OCI-LY3 (cell line): ENCODE data around the gene DAG1.

Source experiments
- H2AFZ ChIP-seq: fragments of 200-600, 300-600 bp; shearing (Covaris generic); 2 replicates; pipeline ENCODE4 v1.6.0; 2014; ENCODE audit warnings: antibody characterized with exemption, low read depth, low read length
- H3K27ac ChIP-seq: fragments of 200-600, 300-600 bp; sonication (generic); 2 replicates; pipeline ENCODE4 v1.5.1; 2014; ENCODE audit warnings: mild to moderate bottlenecking, low read length, moderate library complexity, mixed read lengths
- H3K27me3 ChIP-seq: fragments of 200-600, 300-600 bp; sonication (generic); 2 replicates; pipeline ENCODE4 v1.6.1; 2014; ENCODE audit warnings: low read depth, low read length, mixed read lengths
- H3K36me3 ChIP-seq: fragments of 200-600, 300-600 bp; sonication (generic); replicated peaks from 2 replicates; pipeline ENCODE3; 2014; ENCODE audit warnings: low read depth, low read length, mixed read lengths
- H3K4me1 ChIP-seq: fragments of 300-600, 200-600 bp; sonication (generic); 2 replicates; pipeline ENCODE4 v1.6.1; 2014; ENCODE audit warnings: low read length, mixed read lengths
- H3K4me2 ChIP-seq: fragments of 200-600, 300-600 bp; sonication (generic); 2 replicates; pipeline ENCODE4 v1.6.1; 2014; ENCODE audit warnings: low read length, mixed read lengths
- H3K4me3 ChIP-seq: fragments of 300-600, 200-600 bp; sonication (generic); 2 replicates; pipeline ENCODE4 v1.5.1; 2014; ENCODE audit warnings: antibody characterized with exemption, mild to moderate bottlenecking, low read length, moderate library complexity
- H3K79me2 ChIP-seq: fragments of 300-600, 200-600 bp; shearing (Covaris generic); 2 replicates; pipeline ENCODE4 v1.6.1; 2014; ENCODE audit warnings: mild to moderate bottlenecking, low read length, mixed read lengths
- H3K9ac ChIP-seq: fragments of 300-600, 200-600 bp; shearing (Covaris generic); 2 replicates; pipeline ENCODE4 v1.6.0; 2014; ENCODE audit warnings: mild to moderate bottlenecking, low read length, moderate library complexity
- H3K9me3 ChIP-seq: fragments of 200-600, 300-600 bp; shearing (Covaris generic); 2 replicates; pipeline ENCODE4 v1.6.1; 2014; ENCODE audit warnings: low read length, mixed read lengths; ENCODE audit not compliant: insufficient read depth
- H4K20me1 ChIP-seq: fragments of 200-600, 300-600 bp; sonication (generic); 2 replicates; pipeline ENCODE4 v1.6.1; 2016; ENCODE audit warnings: low read length, mixed read lengths; ENCODE audit not compliant: insufficient read depth
- EZH2phosphoT487 ChIP-seq: fragments of 200-600 bp; shearing (Covaris generic); IDR thresholded peaks from 2 replicates; pipeline ENCODE4 v1.6.1; 2018; ENCODE audit warnings: antibody characterized with exemption, mixed run types, low read depth
- TF ChIP-seq, protein P1 (sequence below): fragments of 200-600, 300-600 bp; sonication (generic); IDR thresholded peaks from 2 replicates; pipeline ENCODE4 v1.5.1; 2014; ENCODE audit warnings: antibody characterized with exemption, low read length, low read depth

The DAG1 gene

DNA sequence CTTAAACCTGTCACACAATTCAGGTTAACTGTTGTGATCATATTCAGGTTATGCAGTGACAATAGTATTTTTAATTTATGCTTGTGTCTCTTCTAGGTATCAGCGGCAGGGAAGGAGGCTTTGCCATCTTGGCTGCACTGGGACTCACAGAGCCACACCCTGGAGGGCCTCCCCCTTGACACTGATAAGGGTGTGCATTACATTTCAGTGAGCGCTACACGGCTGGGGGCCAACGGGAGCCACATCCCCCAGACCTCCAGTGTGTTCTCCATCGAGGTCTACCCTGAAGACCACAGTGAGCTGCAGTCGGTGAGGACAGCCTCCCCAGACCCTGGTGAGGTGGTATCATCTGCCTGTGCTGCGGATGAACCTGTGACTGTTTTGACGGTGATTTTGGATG, 60.6 kb downstream of the DAG1 start:
- H2AFZ ChIP-seq, result no peak overlapping the region
- no peak overlapping the region for H3K4me2 ChIP-seq
- no peaks in the 10 kb centered on the region for H4K20me1 ChIP-seq
- no peak overlapping the region for H3K27ac ChIP-seq
- H3K9me3 ChIP-seq, result no peaks in the 10 kb centered on the region
- no peak overlapping the region for H3K4me3 ChIP-seq
- peaks cover 23% of the 10 kb centered on the region for H3K36me3 ChIP-seq
- H3K9ac ChIP-seq, result no peak overlapping the region
- no peaks in the 10 kb centered on the region for H3K79me2 ChIP-seq
- H3K4me1 ChIP-seq, result no peaks in the 10 kb centered on the region
- no peak for TF ChIP-seq EZH2phosphoT487
- TF ChIP-seq, protein P1, sequence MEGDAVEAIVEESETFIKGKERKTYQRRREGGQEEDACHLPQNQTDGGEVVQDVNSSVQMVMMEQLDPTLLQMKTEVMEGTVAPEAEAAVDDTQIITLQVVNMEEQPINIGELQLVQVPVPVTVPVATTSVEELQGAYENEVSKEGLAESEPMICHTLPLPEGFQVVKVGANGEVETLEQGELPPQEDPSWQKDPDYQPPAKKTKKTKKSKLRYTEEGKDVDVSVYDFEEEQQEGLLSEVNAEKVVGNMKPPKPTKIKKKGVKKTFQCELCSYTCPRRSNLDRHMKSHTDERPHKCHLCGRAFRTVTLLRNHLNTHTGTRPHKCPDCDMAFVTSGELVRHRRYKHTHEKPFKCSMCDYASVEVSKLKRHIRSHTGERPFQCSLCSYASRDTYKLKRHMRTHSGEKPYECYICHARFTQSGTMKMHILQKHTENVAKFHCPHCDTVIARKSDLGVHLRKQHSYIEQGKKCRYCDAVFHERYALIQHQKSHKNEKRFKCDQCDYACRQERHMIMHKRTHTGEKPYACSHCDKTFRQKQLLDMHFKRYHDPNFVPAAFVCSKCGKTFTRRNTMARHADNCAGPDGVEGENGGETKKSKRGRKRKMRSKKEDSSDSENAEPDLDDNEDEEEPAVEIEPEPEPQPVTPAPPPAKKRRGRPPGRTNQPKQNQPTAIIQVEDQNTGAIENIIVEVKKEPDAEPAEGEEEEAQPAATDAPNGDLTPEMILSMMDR, result no peak
- H3K27me3 ChIP-seq, result no peaks in the 10 kb centered on the region

DNA sequence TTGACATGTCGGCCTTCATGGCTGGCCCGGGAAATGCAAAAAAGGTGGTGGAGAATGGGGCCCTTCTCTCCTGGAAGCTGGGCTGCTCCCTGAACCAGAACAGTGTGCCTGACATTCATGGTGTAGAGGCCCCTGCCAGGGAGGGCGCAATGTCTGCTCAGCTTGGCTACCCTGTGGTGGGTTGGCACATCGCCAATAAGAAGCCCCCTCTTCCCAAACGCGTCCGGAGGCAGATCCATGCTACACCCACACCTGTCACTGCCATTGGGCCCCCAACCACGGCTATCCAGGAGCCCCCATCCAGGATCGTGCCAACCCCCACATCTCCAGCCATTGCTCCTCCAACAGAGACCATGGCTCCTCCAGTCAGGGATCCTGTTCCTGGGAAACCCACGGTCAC, 61.2 kb downstream of the DAG1 start:
- no peaks in the 10 kb centered on the region for H3K9me3 ChIP-seq

DNA sequence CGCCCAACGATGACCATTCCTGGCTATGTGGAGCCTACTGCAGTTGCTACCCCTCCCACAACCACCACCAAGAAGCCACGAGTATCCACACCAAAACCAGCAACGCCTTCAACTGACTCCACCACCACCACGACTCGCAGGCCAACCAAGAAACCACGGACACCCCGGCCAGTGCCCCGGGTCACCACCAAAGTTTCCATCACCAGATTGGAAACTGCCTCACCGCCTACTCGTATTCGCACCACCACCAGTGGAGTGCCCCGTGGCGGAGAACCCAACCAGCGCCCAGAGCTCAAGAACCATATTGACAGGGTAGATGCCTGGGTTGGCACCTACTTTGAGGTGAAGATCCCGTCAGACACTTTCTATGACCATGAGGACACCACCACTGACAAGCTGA, 61.6 kb downstream of the DAG1 start:
- no peaks in the 10 kb centered on the region for H3K79me2 ChIP-seq
- H4K20me1 ChIP-seq, result no peaks in the 10 kb centered on the region
- no peak overlapping the region for H3K27ac ChIP-seq
- H3K4me2 ChIP-seq, result no peak overlapping the region
- peaks cover 23% of the 10 kb centered on the region for H3K36me3 ChIP-seq
- H2AFZ ChIP-seq, result no peak overlapping the region
- no peak for TF ChIP-seq EZH2phosphoT487
- TF ChIP-seq, protein P1, result no peak
- no peaks in the 10 kb centered on the region for H3K27me3 ChIP-seq
- H3K9ac ChIP-seq, result no peak overlapping the region
- no peaks in the 10 kb centered on the region for H3K9me3 ChIP-seq
- no peak overlapping the region for H3K4me3 ChIP-seq
- no peaks in the 10 kb centered on the region for H3K4me1 ChIP-seq

More for the DNA sequence above, 61.2 kb downstream of the DAG1 start:
- H3K27me3 ChIP-seq, result no peaks in the 10 kb centered on the region
- H2AFZ ChIP-seq, result no peak overlapping the region
- no peak overlapping the region for H3K4me3 ChIP-seq
- H3K36me3 ChIP-seq, result peaks cover 23% of the 10 kb centered on the region
- no peak overlapping the region for H3K4me2 ChIP-seq
- H4K20me1 ChIP-seq, result no peaks in the 10 kb centered on the region
- no peak overlapping the region for H3K27ac ChIP-seq
- no peaks in the 10 kb centered on the region for H3K4me1 ChIP-seq
- TF ChIP-seq, protein P1, result no peak
- TF ChIP-seq EZH2phosphoT487, result no peak
- H3K79me2 ChIP-seq, result no peaks in the 10 kb centered on the region
- H3K9ac ChIP-seq, result no peak overlapping the region

DNA sequence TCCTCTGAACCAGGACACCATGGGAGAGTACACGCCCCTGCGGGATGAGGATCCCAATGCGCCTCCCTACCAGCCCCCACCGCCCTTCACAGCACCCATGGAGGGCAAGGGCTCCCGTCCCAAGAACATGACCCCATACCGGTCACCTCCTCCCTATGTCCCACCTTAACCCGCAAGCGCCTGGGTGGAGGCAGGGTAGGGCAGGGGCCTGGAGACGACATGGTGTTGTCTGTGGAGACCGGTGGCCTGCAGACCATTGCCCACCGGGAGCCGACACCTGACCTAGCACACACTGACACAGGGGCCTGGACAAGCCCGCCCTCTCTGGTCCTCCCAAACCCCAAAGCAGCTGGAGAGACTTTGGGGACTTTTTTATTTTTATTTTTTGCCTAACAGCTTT, 63.0 kb downstream of the DAG1 start:
- no peaks in the 10 kb centered on the region for H3K27me3 ChIP-seq

More for the DNA sequence above, 63.0 kb downstream of the DAG1 start:
- Histone ChIP-seq H2AFZ (no peak overlapping the region), H3K4me2 (no peak overlapping the region), H3K9me3 (no peaks in the 10 kb centered on the region), H3K9ac (no peak overlapping the region), H3K4me1 (no peaks in the 10 kb centered on the region), H3K27ac (no peak overlapping the region), H3K4me3 (no peak overlapping the region), H3K79me2 (no peaks in the 10 kb centered on the region), H3K36me3 (peaks cover 23% of the 10 kb centered on the region), H4K20me1 (no peaks in the 10 kb centered on the region)
- TF ChIP-seq, protein P1, result no peak
- no peak for TF ChIP-seq EZH2phosphoT487
